GM18951 (cell line): ENCODE data around the gene GAK.
"Not testable (repeated sequence)": the region's sequence is repeated elsewhere in the genome, so short reads cannot be mapped to it uniquely, and the experiment has no call there.

Source experiments
- POLR2A ChIP-seq: IDR thresholded peaks from 4 replicates; pipeline ENCODE4 v1.6.1; 2011; ENCODE audit warnings: mild to moderate bottlenecking; ENCODE audit not compliant: insufficient read length, insufficient read depth; ENCODE audit errors: extremely low read depth
- in situ Hi-C: fragments of 300-500 bp; cut with MboI; formaldehyde crosslinking; loops from one replicate; pipeline ENCODE4 v1.12.0; 2022; ENCODE audit warnings: low sequenced_read_pairs, mixed read lengths, inconsistent platforms; ENCODE audit not compliant: unreplicated experiment

GAK gene

DNA sequence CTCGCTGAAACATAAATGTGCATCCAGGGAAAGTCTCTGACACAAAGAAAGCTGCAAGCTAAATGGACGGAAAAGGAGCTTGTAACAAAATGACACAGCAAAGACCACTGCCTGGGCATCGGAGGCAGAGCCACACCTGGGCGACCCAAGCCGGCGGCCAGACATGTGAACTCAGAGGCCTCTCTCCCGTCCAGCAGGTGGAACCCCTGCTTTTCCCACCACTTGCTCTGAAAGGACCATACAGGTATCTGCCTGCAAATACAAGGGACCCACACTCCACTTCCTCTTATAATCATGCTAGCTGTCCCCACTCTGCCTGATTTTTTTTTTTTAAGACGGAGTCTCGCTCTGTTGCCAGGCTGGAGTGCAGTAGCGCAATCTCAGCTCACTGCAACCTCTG lies 118.2 kb downstream of the GAK start:
- in situ Hi-C loops: no loop called here
- TF ChIP-seq POLR2A: no peak

DNA sequence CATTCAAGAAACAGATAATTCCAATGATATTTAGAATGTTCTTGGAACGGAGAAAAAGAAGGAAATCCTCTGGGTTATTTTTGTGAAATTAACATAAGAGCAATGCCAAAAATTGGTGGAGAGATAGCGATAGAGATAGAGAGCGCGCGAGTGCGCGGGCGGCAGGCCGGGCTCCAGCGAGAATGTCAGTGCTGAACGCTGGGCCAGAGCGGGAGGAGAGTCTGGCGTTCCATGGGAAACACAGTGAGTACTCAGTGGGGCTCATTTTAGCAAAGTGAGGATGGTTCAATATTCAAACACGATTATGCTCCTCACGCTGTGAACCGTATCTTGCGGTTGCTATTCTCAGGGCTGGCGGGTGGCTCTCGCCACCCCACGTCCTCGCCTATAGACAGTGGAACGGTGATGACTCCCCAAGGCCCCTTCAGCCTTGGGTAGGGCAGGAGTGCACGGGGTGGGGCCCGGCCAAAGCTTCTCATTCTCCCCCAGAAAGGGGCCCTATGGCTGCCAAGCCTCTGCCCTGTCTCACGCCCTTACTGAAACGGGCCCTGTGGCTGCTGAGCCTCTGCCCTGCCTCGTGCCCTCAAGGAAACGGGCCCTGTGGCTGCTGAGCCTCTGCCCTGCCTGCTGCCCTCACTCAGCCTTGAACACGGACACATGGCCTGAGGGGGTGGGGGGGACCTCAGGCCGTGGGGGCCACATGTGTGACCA lies 123.1 kb downstream of the GAK start:
- in situ Hi-C loops: no loop called here
- TF ChIP-seq POLR2A: no peak

DNA sequence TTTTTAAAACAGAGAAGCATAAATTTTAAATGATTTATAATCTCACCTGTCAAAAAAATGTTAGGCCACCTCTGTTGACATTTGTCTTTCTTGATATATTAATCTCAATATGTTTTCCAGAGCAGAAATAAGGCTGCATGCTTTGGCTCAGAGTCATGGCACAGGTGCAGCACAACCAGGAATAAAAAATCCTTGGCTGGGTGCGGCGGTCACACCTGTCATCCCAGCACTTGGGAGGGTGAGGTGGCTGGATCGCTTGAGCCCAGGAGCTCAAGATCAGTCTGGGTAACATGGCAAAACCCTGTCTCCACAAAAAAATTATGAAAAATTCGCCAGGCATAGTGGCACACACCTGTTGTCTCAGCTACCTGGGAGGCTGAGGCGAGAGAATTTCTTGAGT lies 124.3 kb downstream of the GAK start:
- TF ChIP-seq POLR2A: no peak
- in situ Hi-C loops: no loop called here

DNA sequence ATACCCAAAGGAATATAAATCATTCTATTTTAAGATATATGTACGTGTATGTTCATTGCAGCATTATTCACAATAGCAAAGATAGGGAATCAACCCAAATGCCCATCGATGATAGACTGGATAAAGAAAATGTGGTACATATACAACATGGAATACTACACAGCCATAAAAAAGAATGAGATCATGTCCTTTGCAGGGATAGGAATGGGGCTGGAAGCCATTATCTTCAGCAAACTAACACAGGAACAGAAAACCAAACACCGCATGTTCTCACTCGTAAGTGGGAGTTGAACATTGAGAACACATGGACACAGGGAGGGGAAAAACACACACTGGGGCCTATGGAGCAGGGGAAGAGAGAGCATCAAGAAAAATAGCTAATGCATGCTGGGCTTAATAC lies 125.1 kb downstream of the GAK start:
- in situ Hi-C loops: not testable (repeated sequence)

DNA sequence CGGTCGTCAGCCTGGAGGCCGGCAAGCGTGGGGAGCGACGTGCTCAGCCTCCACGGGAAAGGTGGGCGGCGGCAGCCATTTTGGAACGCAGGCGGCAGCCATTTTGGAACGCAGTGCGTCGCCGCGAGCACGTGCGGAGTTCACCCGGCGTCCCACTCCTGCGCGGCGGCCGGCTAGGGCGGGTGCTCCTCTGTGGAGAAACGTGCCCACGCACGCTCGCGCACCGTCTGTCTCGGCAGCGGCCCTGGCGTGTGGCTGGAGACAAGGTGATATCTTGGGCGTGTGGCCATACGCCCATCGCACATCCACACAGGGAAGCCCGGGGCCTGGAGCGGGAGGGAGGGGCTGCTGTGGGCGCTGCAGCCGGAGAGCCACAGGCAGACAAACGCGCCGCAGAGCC lies 127.3 kb downstream of the GAK start:
- in situ Hi-C loops: no loop called here

DNA sequence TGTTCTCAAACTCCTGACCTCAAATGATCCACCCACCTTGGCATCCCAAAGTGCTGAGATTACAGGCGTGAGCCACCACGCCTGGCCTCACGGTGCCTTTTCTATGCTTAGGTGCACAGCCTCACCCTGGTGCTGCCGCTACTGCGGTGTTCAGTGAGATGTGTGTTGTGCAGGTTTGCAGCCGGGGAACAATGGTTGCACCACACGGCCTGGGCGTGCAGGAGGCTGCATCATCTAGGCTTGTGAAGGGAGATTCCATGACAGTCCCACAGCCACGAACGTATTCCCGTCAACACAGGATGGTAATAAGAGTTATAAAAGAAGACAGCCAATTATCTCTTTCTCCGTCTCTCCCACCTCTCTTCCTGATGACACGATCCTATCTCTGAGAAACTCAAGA lies 128.2 kb downstream of the GAK start:
- no peak for TF ChIP-seq POLR2A
- in situ Hi-C loops: no loop called here

More for the DNA sequence above, 127.3 kb downstream of the GAK start:
- TF ChIP-seq POLR2A: no peak

DNA sequence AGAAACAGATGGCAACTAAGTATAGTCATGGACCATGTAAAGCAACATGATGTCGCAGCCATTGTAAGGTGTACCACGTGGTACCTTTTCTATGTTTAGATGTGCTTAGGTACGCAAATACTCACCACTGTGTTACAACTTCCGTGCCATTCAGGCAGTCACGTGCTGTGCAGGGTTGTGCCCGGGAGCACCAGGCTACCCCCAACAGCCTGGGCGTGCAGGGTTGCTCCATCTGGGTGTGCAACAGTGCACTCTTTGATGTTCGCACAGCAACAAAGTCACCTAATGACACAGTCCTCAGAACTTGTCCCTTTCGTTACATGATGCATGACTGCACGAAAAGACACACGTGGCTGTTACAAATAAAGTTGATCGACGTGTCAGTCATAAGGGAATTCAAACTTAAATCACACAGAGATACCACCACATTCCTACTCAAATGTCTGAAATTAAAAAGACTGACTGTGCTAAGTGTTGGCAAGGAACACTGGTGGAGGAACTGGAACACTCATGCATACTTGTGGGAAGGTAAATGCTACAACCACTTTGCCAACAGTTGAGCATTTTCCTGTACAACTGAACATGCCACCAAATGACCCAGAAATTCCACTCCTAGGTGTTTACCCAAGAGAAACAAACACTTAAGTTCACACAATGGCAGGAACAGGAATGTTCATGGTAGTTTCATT lies 130.5 kb downstream of the GAK start:
- in situ Hi-C loops: no loop called here
- no peak for TF ChIP-seq POLR2A
